NOMO-1 treated with DMSO at 0.1 percent for 48 hours (cell line): ENCODE results near the gene RCSD1.
"Not testable (repeated sequence)": the region's sequence is repeated elsewhere in the genome, so short reads cannot be mapped to it uniquely, and the experiment has no call there.

Source experiments
- DNase-seq: peaks from one replicate; lab custom pipeline; 2025; ENCODE audit not compliant: unreplicated experiment; lab: John Stamatoyannopoulos, UW

RCSD1 gene

DNA sequence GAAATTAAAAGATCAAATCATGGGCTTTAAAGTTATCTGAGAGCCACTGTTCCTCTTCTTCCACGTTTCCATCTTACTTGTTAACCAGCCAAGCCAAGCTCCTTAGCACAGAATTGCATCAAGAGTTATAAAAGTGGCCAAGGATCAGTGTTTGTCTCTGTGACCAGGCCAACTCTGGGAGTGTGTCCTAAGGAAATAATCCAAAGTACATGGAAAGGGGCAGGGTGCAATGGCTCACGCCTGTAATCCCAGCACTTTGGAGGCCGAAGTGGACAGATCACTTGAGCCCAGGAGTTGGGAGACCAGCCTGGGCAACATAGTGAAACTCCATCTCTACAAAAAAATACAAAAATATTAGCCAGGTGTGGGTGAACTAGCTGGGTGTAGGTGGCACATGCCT is 81.8 kb downstream of the RCSD1 start:
- DNase-seq: no peak

DNA sequence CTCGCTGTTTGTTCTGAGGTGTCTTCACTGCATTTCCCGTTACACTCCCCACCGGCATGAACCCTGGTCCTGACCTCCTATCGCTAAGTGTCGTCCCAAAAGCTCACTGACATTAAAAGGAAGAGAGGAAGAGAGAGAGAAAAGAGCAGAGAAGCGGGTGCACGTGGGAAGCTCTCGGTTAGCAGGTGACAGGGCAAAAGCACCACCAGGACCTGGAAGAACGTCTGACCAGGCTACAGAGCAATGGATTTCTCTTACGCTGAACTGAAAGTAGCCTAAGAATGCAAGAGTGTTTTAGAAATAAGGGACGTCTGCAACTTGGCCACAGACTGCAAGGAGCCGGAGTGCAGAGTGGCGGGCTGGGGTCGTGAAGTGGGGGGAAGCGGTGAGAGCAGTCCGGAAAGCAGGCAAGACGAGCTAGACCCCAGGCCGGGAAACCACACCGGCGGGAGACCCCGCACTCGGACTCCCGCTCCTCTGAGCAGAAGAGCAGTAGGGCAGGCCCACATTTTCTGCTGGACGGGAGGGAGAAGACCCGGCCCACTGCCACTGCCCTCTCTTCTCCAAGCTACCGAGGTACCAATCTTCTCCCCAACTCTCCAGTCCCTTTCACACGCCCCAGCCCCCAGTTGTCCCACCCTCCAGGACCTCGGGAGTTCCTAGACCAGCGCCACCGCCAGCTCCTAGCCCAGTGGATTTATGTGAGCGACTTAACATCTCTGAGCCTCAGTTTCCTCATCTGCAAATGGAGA is 83.5 kb downstream of the RCSD1 start:
- DNase-seq: peak; percentile 24

DNA sequence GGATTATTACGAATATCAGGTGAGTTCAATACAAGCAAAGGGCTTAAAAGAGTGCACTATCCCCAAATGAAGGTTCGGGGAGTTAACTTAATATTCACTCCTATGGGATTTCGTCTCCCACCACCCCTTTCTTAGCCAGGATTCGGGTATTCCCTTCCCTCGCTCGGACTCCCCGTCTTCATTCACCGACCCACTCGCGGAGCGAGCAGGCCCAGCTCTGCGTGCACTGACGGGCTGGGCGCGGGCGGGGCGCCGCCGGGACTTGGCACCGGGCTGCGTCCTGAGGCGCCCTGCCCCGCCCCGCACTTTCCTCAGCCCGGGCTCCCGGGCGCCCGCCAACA is 84.0 kb downstream of the RCSD1 start:
- DNase-seq: no peak

GRCh38 chr1:167714439-167715156 is 84.6 kb downstream of the RCSD1 start:
- DNase-seq: peak; percentile 71

DNA sequence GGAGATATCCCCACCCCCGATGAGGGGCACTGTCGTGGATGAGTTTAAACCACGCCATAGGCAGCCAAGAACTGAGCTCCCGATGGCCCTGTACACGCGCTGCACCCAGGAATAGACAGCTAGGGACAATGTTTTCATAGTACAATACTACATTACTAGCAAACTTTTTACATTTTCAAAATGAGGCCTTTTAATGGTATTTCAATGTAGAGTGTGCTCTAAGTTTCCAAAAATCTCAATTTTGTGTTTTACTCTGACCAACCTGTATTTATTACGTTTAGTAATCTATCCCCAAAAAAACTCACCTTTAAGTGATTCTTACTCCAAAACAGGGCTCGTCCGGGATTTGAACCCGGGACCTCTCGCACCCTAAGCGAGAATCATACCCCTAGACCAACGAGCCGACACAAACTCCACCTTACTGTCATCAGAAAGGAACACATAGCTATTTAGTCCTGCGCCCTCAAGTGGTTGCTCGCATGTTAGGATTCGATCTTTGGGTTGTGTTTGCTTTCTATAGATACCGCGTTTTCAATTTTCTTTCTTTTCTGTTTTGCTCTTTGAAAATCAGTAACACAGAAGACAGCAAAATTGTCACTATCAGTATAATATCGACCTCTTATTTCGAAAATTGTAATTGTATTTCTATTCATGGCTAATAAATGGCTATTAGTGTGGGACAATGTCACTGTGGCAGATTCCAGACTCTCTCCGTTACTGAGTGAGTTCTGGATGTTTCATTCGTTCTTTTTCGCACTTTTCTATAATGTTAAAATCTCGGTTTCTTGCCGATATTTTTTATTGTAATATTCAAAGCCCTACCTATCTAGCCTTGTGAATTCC is 85.3 kb downstream of the RCSD1 start:
- peak; percentile 86 for DNase-seq

- DNase-seq: no peak
Measured at GRCh38 chr1:167716000-167716271, 85.9 kb downstream of the RCSD1 start.

GRCh38 chr1:167717351-167717750 is 87.3 kb downstream of the RCSD1 start:
- no peak for DNase-seq

DNA sequence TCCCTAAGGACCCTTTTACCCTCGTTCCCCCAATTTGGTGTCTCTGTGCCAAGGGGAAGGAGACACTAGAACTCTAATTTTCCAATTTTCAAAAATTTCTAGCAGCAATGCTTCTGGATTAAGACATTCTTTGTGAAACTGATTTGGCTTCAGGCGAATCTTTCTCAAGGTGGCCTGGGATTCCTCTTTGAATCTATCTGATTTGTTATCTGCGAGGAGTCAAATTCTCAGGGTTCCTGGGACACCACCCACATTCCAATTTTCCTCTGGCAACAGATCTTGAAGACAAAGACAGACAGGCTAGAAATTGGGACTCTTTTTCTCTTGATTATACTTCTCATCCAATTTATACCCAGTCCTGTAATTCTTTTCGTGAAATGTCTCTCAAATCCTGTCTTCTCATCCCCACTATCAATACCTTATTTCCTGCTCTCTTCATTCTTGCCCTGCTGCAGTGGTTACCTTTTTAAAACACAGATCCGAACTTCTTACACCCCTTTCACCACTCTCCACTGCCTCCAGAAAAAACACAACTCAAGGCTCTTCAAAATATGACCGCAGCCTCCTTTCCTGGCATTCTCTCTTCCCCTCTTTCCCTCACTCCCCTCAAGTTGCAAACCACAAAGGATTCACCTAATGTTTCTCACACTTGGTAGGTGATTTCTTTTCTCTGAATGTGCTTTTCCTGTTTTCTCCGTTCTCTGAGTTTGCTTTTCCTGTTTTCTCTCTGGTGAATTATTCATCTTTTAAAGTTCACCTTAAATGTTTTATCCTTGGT is 89.1 kb downstream of the RCSD1 start:
- DNase-seq: no peak

GRCh38 chr1:167719715-167720421 is 89.8 kb downstream of the RCSD1 start:
- DNase-seq: not testable (repeated sequence)

DNA sequence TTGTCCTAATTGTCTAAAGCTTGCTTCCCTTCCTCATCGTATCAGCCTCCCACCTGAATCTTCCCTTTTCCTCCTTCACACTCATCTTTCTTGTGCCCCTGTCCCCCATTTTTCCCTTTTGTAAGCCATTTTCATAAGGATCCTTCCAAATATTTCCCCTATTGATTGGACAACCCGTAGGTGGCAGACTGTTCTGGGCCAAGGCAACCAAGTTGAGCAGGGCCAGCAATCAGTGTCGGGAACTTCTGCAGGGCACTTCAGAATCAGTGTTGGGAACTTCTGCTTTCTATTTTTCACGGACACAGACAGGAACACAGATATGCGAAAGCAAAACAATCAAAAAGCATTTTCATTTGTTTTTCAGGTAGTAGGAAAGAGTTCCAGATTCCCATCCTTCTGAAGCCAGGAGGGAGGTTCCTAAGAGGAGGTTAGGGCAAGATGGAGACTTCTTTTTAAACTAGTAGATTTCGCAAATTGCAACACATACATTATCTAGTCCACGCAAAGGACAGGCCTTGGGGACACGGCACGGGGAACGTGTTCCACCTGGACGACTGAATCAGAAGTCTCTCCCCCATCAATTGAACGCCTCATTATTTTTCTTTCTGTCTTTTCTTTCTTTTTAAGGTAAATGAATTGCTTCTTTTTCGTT is 91.1 kb downstream of the RCSD1 start:
- DNase-seq: peak; percentile 53

- DNase-seq: peak; percentile 81
Measured at GRCh38 chr1:167721617-167722151, 91.7 kb downstream of the RCSD1 start, which contains the start of gene MPZL1. Gene MPZL1, plus strand, starts transcription at chr1:167721982. Its CDS starts 170 bp downstream, at chr1:167722152.

GRCh38 chr1:167722152-167722869 is 92.3 kb downstream of the RCSD1 start:
- DNase-seq: peak; percentile 39

DNA sequence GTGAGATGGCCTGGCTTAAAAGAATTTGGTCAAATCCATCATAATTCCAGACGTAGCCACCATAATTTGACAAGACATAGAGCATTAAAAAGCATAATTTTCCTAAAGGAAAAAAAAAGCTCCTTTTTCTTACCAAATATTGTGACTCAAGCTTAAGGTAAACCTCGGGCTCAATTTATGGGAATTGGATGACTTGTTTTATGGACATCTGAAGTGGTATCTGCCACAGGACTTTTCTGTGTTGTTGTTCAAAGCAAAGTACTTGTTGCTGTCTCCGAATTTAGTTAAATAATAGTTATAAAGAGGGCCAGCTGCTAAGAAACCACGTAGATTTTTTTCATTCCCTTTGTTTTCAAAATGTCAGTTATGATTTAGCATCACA is 92.8 kb downstream of the RCSD1 start:
- no peak for DNase-seq

DNA sequence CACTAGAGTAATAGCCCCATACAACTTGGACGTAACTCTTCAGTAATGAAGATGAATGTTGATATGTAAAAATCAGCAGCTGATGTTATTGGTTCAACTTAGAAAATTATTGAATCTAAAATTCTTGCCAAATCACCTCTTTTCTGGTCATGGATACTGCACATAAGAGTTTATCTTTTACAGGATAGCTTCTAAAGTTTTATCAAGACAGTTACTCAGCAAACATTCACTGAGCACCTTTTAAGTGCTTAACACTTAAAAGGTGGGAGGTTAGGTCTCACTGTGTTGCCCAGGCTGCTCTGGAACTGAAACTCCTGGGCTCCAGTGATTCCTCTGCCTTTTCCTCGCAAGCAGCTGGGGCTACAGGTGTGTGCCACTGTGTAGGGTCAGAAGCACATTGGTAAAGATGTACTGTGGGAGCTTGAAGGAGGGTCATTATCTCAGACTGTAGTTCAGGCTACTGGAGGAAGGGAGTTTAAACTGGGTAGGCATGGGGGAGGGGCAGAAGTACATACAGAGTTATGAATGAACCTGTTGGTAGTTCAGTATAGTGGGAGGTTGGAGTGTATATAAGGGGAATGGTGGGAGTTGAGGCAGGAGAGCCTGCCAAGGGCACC is 93.8 kb downstream of the RCSD1 start:
- no peak for DNase-seq

GRCh38 chr1:167726008-167726407 is 96.0 kb downstream of the RCSD1 start:
- DNase-seq: no peak

DNA sequence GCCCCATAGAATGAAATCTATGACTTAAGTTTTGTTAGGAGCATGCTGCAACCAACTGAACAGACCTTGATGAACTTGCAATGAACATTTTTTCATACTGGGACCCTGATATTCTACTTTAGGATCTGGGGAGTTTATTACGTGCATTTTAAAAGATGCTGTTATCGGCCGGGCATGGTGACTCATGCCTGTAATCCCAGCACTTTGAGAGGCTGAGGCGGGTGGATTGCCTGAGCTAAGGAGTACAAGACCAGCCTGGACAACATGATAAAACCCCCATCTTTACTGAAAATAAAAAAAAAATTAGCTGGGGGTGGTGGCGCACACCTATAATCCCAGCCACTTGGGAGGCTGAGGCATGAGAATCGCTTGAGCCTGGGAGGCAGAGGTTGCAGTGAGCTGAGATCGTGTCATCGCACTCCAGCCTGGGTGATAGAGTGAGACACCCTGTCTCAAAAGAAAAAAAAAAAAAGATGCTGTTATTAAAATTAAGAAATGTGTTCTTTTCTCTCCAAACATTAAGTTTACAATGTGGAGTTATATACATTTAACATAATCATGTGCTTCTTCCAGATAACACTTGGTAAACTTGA is 98.9 kb downstream of the RCSD1 start:
- DNase-seq: no peak

DNA sequence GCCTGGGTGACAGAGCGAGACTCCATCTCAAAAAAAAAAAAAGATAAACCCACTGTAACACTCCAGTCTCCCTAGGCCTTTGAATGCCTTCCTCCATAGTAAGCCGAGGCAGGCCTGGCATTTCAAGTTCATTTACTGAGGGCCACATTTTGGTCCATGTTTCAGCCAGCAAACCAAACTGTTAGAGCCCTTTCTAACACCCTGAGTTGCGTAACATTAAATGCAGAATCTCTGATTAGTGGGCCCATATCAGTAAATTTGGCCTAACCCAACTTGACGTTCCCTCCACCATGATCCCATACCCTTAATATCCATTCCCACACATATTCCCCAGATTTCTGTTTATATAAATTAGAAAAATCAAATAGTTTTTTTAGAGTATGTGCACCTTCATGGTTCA is 104.2 kb downstream of the RCSD1 start:
- DNase-seq: no peak

DNA sequence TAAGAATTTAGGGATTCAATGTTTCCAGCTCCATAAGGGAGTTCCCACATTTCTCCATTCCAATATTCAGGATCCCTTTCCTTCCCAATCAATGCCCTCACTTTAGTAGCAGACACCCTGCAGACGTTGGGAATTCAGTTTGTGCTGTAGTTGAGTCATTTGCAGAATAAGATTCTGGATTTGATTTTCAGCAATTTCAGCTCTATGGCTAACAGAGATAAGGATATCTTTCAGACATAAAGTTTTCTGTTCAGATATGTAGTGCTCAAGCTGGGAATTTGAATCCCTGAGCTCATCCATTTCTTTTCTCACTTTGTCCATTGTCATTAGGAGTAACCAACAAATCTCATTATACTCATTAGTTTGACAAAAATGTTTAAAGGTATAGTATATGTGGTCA is 104.8 kb downstream of the RCSD1 start:
- DNase-seq: no peak
